ENCODE data around the gene LYRM2.
"Not testable (repeated sequence)": the region's sequence is repeated elsewhere in the genome, so short reads cannot be mapped to it uniquely, and the experiment has no call there.

LYRM2 gene

GRCh38 chr6:89643406-89643805, 4.9 kb upstream of the LYRM2 start:
- no peak for DNase-seq

GRCh38 chr6:89642956-89643355, 4.4 kb upstream of the LYRM2 start:
- no peak for DNase-seq

DNA sequence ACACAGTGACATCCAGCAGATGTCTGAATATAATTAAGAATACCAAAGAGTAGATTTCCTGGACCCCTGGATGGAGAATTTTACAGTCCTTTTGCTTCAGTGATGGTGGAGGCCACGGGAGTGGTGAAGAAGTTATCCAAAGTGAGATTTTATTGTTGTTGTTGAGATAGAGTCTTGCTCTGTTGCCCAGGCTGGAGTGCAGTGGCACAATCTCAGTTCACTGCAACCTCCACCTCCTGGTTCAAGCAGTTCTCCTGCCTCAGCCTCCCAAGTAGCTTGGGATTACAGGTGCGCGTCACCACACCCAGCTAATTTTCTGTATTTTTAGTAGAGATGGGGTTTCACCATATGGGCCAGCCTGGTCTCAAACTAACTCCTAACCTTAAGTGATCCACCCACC, 3.0 kb upstream of the LYRM2 start:
- not testable (repeated sequence) for DNase-seq

DNA sequence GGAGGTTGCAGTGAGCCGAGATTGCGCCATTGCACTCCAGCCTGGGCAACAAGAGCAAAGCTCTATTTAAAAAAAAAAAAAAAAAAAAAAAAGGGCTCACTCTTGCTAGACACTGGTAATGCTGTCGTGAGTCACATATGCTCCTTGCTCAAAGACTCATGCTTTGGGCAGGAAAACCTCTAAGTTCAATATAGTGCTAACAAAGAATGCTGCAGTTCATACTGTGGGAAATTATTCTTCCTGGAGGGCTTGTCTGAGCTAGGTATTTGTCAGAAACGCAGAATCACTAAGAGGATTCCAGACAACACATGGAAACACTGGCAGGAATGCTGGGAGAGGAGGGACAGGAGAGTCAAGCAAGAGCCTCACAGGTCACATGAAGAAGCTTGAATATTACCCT, 2.3 kb upstream of the LYRM2 start:
- DNase-seq, result no peak

DNA sequence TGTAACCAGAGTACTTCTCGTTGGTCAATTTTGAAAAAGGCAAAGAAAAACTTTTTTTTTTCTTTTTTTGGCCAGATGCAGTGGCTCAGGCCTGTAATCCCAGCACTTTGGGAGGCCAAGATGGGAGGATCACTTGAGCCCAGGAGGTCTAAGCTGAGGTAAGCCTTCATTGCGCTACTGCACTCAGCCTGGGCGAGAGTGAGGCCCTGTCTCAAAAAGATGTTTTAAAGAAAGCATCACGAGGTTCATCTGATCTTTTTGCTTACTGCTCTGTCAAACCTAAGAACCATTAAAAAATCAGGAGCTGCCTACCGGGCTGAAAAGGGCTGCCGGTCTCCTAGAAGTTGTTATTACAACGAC, 607 bp downstream of the LYRM2 start:
- DNase-seq, result no peak

GRCh38 chr6:89636412-89636811, 2.1 kb downstream of the LYRM2 start:
- not testable (repeated sequence) for DNase-seq

GRCh38 chr6:89630488-89630887, 8.1 kb downstream of the LYRM2 start:
- no peak for DNase-seq

DNA sequence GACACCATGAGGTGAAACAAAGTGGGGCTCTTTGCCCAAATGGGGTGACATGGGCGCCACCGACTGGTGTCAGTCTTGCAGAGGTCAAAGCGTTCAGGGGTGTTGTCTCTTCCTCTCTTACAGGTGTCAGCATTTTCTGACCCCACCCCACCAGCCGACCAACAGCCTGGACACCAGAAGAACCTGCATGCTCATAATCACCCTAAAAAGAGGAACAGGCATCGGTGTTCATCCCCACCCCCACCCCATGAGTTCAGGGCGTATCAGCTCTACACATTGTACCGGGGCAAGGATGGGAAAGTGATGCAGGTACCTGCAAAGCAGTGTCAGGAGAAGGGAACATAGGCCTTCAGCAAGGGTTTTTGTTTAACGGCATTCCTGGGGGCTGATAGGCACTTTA, 14.8 kb downstream of the LYRM2 start:
- no peak for DNase-seq

- DNase-seq, result no peak
Measured at GRCh38 chr6:89619567-89619966, 19.0 kb downstream of the LYRM2 start.

DNA sequence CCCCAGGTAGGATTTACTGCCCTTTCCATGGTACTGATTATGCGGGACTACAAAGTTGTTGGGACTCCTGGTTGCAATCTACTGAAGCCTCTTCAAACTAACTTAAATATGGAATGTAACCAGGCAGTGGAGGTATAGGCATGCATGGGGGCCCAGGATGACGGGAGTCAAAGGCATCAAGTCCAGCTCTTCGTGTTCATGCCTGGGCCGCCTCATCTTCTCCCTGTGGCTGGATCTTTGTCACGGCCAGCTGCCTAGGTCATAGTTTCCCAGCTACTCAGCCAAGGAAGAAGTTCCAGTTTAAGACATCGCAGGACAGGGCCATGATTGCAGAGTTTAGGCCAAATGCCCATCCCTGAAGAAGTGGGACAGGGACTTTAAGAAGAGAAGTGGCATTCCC, 20.5 kb downstream of the LYRM2 start:
- no peak for DNase-seq

DNA sequence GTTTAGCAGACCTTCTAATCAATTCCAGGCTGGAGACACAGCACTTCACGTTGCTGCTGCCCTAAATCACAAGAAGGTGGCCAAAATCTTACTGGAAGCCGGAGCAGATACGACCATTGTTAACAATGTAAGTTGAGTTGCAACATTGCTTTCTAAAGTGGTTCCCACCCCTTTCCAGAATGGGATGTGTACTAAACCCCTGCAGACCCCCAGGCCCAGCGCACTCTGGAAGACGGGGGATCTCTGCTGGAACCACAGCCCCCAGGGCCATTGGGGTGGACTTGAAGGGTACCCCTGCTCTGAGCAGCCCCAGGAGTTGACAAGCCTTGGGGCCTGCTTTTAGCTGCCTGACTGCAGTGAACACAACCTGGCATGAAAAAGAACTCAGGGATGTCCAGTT, 22.0 kb downstream of the LYRM2 start:
- DNase-seq, result no peak

- DNase-seq, result no peak
Measured at GRCh38 chr6:89615882-89616281, 22.7 kb downstream of the LYRM2 start.

GRCh38 chr6:89613790-89614189, 24.8 kb downstream of the LYRM2 start:
- DNase-seq, result no peak

- DNase-seq, result no peak
Measured at GRCh38 chr6:89612121-89612520, 26.4 kb downstream of the LYRM2 start.

DNA sequence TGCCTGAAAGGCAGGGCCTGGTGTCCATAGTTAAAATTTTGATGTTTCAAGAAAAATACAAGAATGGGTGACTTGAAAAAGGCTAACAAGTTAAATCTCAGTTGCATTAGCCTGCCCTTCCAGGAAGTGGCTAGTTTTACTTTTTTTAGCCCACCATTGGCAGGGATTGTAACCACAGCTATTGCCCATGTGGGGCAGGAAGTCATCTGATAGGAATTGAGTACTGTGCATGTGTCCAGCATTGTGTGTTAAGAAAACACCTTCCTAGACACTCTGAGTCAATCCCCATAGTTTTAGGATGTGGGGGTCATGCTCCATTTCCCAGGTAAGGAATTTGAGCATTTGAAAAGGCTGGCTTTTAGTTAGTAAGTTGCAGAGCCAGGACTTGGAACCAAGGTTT, 26.9 kb downstream of the LYRM2 start:
- no peak for DNase-seq

DNA sequence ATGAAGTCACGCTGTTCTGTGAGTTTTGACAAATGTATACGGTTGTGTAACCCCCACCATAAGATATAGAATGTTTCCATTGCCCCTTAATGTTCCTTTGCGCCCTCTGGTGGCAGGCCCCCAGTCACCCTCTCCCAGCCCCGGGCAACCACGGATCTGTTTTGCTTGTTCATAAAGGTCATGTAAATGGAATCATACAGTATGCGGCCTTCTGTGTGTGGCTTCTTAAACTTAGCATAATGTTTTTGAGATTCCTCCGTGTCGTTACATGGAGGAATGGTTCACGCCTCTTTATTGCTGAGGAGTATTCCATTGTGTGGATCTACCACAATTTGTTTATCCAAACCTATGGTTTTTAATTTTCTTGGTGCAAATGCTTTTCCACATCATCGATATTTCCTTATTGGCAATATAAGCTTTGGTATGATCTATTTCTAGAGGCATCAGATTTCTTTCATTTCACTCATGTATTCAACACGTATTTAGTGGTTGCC, 28.4 kb downstream of the LYRM2 start:
- peak; percentile 87 for DNase-seq

DNA sequence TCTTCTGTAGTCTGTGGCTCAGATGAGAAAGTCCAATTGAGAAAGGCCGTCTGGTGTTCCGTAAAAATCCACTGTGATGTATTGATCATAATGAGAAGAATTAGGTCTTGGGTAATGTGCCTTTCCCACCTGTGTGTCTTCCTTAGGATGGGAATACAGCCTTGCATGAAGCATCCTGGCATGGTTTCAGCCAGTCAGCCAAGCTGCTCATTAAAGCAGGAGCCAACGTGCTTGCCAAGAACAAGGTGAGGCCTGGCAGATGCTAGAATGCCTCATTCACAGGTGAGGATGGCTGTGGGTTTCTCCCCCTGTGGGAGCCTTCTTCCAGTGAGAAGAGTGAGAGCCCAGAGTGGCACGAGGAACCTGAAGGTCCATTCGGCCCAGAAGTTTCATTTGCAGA, 32.7 kb downstream of the LYRM2 start:
- no peak for DNase-seq

DNA sequence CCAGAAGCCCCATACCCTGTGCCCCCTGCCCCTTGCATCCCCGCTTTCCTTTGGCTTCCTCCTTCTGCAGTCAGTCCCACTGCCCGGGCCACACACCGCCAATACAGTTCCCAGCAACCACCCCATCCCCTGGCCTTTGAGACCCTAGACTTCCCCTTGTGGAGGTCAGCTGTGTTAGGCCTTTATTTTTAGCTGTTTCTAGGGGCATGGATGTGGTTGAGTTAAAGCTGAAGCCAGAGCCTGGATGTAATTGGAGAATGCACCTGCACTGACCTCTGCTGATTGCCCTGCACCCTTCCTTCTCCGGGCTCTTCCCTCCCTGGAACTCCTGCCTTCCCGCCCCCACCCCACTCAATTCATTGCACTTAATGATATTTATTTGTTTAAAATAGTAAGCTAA, 33.9 kb downstream of the LYRM2 start:
- DNase-seq, result no peak

GRCh38 chr6:89602166-89602565, 36.4 kb downstream of the LYRM2 start:
- no peak for DNase-seq

- no peak for DNase-seq
Measured at GRCh38 chr6:89599727-89600126, 38.8 kb downstream of the LYRM2 start.

- DNase-seq, result no peak
Measured at GRCh38 chr6:89597988-89598387, 40.6 kb downstream of the LYRM2 start.

DNA sequence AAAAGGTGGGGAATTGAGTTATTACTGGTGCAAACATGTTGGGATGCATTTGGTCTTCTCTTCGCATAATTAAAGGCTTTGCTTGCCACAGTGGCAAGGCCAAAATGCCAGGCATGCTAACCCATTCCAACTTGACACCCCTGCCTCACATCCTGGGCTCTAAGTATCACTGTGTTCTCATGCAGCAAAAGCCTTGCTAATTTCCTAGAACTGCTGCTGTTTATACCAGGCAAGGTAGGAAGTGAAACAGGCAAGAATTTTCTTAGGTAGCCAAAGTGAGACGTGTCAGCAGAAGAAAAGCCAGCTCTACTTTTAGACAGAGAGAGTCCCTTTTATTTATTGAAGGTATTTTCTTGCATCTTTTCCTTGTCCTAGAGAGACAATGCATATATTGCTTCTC, 41.2 kb downstream of the LYRM2 start:
- DNase-seq, result no peak

DNA sequence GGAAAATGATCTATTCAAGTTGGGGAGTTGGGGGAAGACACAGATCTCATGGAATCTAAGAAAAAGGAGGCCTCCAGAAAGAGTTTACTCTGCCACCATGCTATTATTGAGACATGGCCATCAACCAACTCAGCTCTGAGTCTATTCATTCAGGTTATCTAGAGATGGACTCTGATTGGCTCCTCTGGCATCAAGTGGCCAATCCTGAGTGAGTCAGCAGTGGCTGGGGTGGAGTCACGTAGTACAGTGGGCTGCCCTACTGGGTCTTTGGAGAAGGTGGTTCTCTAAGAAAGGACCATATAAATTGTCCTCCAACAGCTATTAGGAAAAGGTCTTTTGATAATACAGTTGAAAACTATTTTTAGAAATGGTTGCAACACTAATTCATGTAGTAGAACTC, 42.1 kb downstream of the LYRM2 start:
- no peak for DNase-seq

GRCh38 chr6:89596056-89596455, 42.5 kb downstream of the LYRM2 start:
- no peak for DNase-seq

- DNase-seq, result no peak
Measured at GRCh38 chr6:89591745-89592144, 46.8 kb downstream of the LYRM2 start.

DNA sequence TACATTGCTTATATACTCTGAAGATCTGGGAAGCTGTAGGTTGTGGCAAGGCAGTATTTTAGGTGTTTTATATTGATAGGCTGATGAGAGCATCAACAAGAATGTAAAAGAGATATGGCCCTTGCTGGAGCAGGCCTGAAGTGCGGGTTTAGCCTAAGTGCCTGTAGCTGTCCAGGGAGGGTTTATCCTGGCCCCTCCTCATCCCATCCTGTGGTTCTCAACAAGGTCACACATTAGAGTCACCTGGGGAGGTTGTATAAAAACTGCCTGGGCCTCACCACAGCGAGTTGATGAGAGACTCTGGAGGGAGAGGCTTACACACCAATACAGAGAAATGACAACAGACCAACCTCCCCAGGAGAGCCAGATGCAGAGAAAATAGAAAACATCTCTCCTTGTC, 48.4 kb downstream of the LYRM2 start:
- no peak for DNase-seq
